ENCODE measurements around the gene GTF2A1. TPM values are rescaled to one million over a fixed set of nuclear protein-coding genes. Genes with fewer than 3 reads are reported as not detected.
"Not testable (repeated sequence)": the region's sequence is repeated elsewhere in the genome, so short reads cannot be mapped to it uniquely, and the experiment has no call there.

The GTF2A1 gene
- total RNA-seq, 1 experiment from 2014 or later = 49.0 TPM

- no peak for TF ChIP-seq MAX (CRISPR knock-in tag; IDR thresholded peaks at IDR 0.05)
- no peak for TF ChIP-seq ZNF532 (CRISPR knock-in tag; IDR thresholded peaks at IDR 0.05; ENCODE audit: borderline replicate concordance)
Observed at GRCh38 chr14:81243499-81243898, 22.7 kb upstream of the GTF2A1 start (continued).

- POLR2A ChIA-PET = interaction anchor here (1.1 kb wide), 1 partner anchor 16 kb away, joined by 4 read pairs; the partner anchor contains the start of gene GTF2A1
- DNase-seq (ENCODE audit: low spot score); H3K4me1 Mint-ChIP-seq; H3K27me3 Mint-ChIP-seq (ENCODE audit: low read depth); H3K4me3 Mint-ChIP-seq; H3K27ac Mint-ChIP-seq; H3K36me3 Mint-ChIP-seq; CTCF ChIA-PET; ATAC-seq: not testable (repeated sequence)
- H3K9me3 Mint-ChIP-seq = peaks cover 23% of the 10 kb centered on the region
- 0 out of 2 replicates have a peak, but pooled peaks have one; percentile 21 for TF ChIP-seq NFYB (CRISPR knock-in tag; conservative IDR thresholded peaks at IDR 0.05; ENCODE audit: low read depth)
Observed at GRCh38 chr14:81236849-81237248, 16.1 kb upstream of the GTF2A1 start.

GRCh38 chr14:81236138-81236537 is 15.4 kb upstream of the GTF2A1 start:
- H3K4me3 Mint-ChIP-seq = no peak overlapping the region
- H3K27ac Mint-ChIP-seq = no peak overlapping the region
- DNase-seq (ENCODE audit: low spot score) = no peak
- peaks cover 11% of the 10 kb centered on the region for H3K4me1 Mint-ChIP-seq
- H3K36me3 Mint-ChIP-seq = peaks cover 3% of the 10 kb centered on the region
- H3K9me3 Mint-ChIP-seq = peaks cover 22% of the 10 kb centered on the region
- ChIA-PET CTCF (no interaction called here), POLR2A (no interaction called here)
- ATAC-seq = no peak
- no peak for TF ChIP-seq TP53 (CRISPR knock-in tag; IDR thresholded peaks at IDR 0.05)
- TF ChIP-seq TEAD1 (CRISPR knock-in tag; IDR thresholded peaks at IDR 0.05) = no peak
- no peak for TF ChIP-seq MAX (CRISPR knock-in tag; IDR thresholded peaks at IDR 0.05)
- no peak for TF ChIP-seq AR (CRISPR knock-in tag; IDR thresholded peaks at IDR 0.05)
- TF ChIP-seq MYBL2 (CRISPR knock-in tag; IDR thresholded peaks at IDR 0.05) = no peak
- TF ChIP-seq NR1H2 (CRISPR knock-in tag; IDR thresholded peaks at IDR 0.05) = no peak
- no peak for TF ChIP-seq PREB (CRISPR knock-in tag; IDR thresholded peaks at IDR 0.05; ENCODE audit: borderline replicate concordance)
- H3K27me3 Mint-ChIP-seq (ENCODE audit: low read depth) = peaks cover 2% of the 10 kb centered on the region

GRCh38 chr14:81235096-81235495 is 14.3 kb upstream of the GTF2A1 start:
- Mint-ChIP-seq H3K4me3 (no peak overlapping the region), H3K9me3 (peaks cover 32% of the 10 kb centered on the region), H3K4me1 (peaks cover 11% of the 10 kb centered on the region), H3K36me3 (peaks cover 6% of the 10 kb centered on the region), H3K27me3 (ENCODE audit: low read depth) (no peaks in the 10 kb centered on the region; the same call in none of the 2 replicates), H3K27ac (no peak overlapping the region)
- POLR2A ChIA-PET = no interaction called here
- no peak for DNase-seq (ENCODE audit: low spot score)
- CTCF ChIA-PET = no interaction called here
- no peak for ATAC-seq
- no peak for TF ChIP-seq TEAD1 (CRISPR knock-in tag; IDR thresholded peaks at IDR 0.05)
- no peak for TF ChIP-seq IRF2 (CRISPR knock-in tag; IDR thresholded peaks at IDR 0.05; ENCODE audit: borderline replicate concordance, low read depth)
- no peak for TF ChIP-seq E2F1 (CRISPR knock-in tag; IDR thresholded peaks at IDR 0.05)
- no peak for TF ChIP-seq ZBTB21 (CRISPR knock-in tag; IDR thresholded peaks at IDR 0.05; ENCODE audit: borderline replicate concordance)
- TF ChIP-seq CDX4 (CRISPR knock-in tag; IDR thresholded peaks at IDR 0.05; ENCODE audit: borderline replicate concordance) = no peak
- no peak for TF ChIP-seq TCF7 (CRISPR knock-in tag; IDR thresholded peaks at IDR 0.05; ENCODE audit: low read depth)
- no peak for TF ChIP-seq JAZF1 (CRISPR knock-in tag; IDR thresholded peaks at IDR 0.05)
